Kidney (tissue), 14 donors: ENCODE measurements around the gene CCDC83. TPM values are rescaled to one million over a fixed set of nuclear protein-coding genes. Genes with fewer than 3 reads are reported as not detected.
A peak's percentile ranks its signal among the peaks of the same experiment; 100 is the strongest.

Source experiments
- DNase-seq, 5 donors: peaks; one replicate each; pipeline ENCODE4 v3.0.0-alpha.2; 2013 to 2020
- FAIRE-seq: peaks from 2 replicates; lab custom pipeline; 2012; peaks lifted over from hg19 to GRCh38; lab: Jason Lieb, UNC
- H3K27ac ChIP-seq, 2 donors: one replicate each; pipeline ENCODE4 v1.7.0; 2013; ENCODE audit warnings: low read depth in 2 of 2, low read length in 2 of 2, inconsistent platforms in 1 of 2
- H3K27me3 ChIP-seq: one replicate; pipeline ENCODE4 v1.7.1; 2013; ENCODE audit warnings: low read length, inconsistent platforms; ENCODE audit not compliant: control insufficient read depth, insufficient read depth
- H3K36me3 ChIP-seq, 3 donors: one replicate each; pipeline versions ENCODE4 v1.7.0 to v1.7.1; 2013; ENCODE audit warnings: low read length in 3 of 3, control low read depth in 1 of 3, inconsistent platforms in 1 of 3; ENCODE audit not compliant: insufficient read depth in 3 of 3, control insufficient read depth in 2 of 3
- H3K4me1 ChIP-seq, 3 donors: one replicate each; pipeline versions ENCODE4 v1.7.0 to v1.7.1; 2013; ENCODE audit warnings: low read length in 3 of 3, inconsistent platforms in 1 of 3, low read depth in 1 of 3; ENCODE audit not compliant: control insufficient read depth in 2 of 3, insufficient read depth in 2 of 3
- H3K4me3 ChIP-seq, 3 donors: one replicate each; pipeline versions ENCODE4 v1.7.0 to v1.8.1; 2013; ENCODE audit warnings: low read length in 3 of 3, control low read depth in 1 of 3, inconsistent platforms in 1 of 3
- H3K9ac ChIP-seq, 3 donors: one replicate each; pipeline versions ENCODE4 v1.7.0 to v1.7.1; 2013; ENCODE audit warnings: low read length in 3 of 3, control low read depth in 1 of 3, inconsistent platforms in 1 of 3
- H3K9me3 ChIP-seq, 3 donors: one replicate each; pipeline versions ENCODE4 v1.7.0 to v1.7.1; 2013; ENCODE audit warnings: low read length in 3 of 3, control low read depth in 1 of 3, inconsistent platforms in 1 of 3; ENCODE audit not compliant: control insufficient read depth in 2 of 3, insufficient read depth in 1 of 3
- CTCF ChIP-seq: IDR thresholded peaks from 3 replicates; pipeline ENCODE4 v1.5.1; 2012; ENCODE audit warnings: mild to moderate bottlenecking, moderate library complexity, borderline replicate concordance; ENCODE audit not compliant: insufficient read depth; ENCODE audit errors: extremely low read depth
- intact Hi-C: fragments of 100-400 bp; cut with DNase I; formaldehyde crosslinking; loops from one replicate; pipeline ENCODE4 v1.11.1; 2022
- polyA plus RNA-seq: library from polyadenylated mRNA; stranded (reverse); fragments of 350-450 nt; fragmentation: Illumina TruSeq; extraction: RNeasy Lipid Tissue Mini Kit (QIAGEN cat#74804); gene quantifications from one replicate; pipeline ENCODE4 v1.2.3, GENCODE V29; 2014; ENCODE audit warnings: low read depth, low replicate concordance; ENCODE audit not compliant: insufficient read depth
- total RNA-seq: library from RNA; stranded (reverse); fragmentation: NEBNext Ultra II Directional; extraction: Animal tissue kit (Norgen Biotek cat#: 25700); gene quantifications from one replicate; pipeline ENCODE4 v1.2.1, GENCODE V29; 2021
- donor health status: control.
- donor health status: control.
- donor health status: control.
- donor health status: control.
- donor health status: control.
- donor health status: DM: yes; HTN: yes; CAD: no.
- donor health status: Normal renal cell carcinoma (clear cell type).

CCDC83 gene
- total and polyA plus RNA-seq, 2 donors from 2014 or later: not detected

GRCh38 chr11:85826116-85826855 lies 28.9 kb upstream of the CCDC83 start:
- Histone ChIP-seq H3K9ac (no peak overlapping the region), H3K4me1 (peaks cover 0 to 16% (median 13%) of the 10 kb centered on the region in 3 donors), H3K9me3 (no peaks in the 10 kb centered on the region), H3K27me3 (no peaks in the 10 kb centered on the region), H3K27ac (peak overlapping the region; percentile 26 to 45), H3K4me3 (peak overlapping the region in 2 of 3 donors; percentile 21 to 36), H3K36me3 (no peaks in the 10 kb centered on the region)
- intact Hi-C loops: no loop called here
- DNase-seq: peak; percentile 27 to 79 (median 46)
- peak; percentile 34 for TF ChIP-seq CTCF
- no peak for FAIRE-seq

- peak overlapping the region; percentile 53 to 73 for H3K27ac ChIP-seq
- intact Hi-C loops: no loop called here
- no peak overlapping the region for H3K9ac ChIP-seq
- peak in 2 of 5 donors; percentile 55 to 63 for DNase-seq
- no peak overlapping the region for H3K4me3 ChIP-seq
- peaks cover 0 to 16% (median 13%) of the 10 kb centered on the region in 3 donors for H3K4me1 ChIP-seq
- H3K27me3 ChIP-seq: no peaks in the 10 kb centered on the region
- peak; percentile 25 for FAIRE-seq
- H3K9me3 ChIP-seq: no peaks in the 10 kb centered on the region
- no peak for TF ChIP-seq CTCF
- H3K36me3 ChIP-seq: no peaks in the 10 kb centered on the region
Measured at GRCh38 chr11:85827748-85828639, 27.2 kb upstream of the CCDC83 start.

- H3K36me3 ChIP-seq: no peaks in the 10 kb centered on the region
- TF ChIP-seq CTCF: no peak
- H3K27ac ChIP-seq: no peak overlapping the region
- H3K4me3 ChIP-seq: no peak overlapping the region
- no peak overlapping the region for H3K9ac ChIP-seq
- no peaks in the 10 kb centered on the region for H3K9me3 ChIP-seq
- no peaks in the 10 kb centered on the region for H3K27me3 ChIP-seq
- peaks cover 0 to 16% (median 13%) of the 10 kb centered on the region in 3 donors for H3K4me1 ChIP-seq
- intact Hi-C loops: no loop called here
- FAIRE-seq (no peak), DNase-seq (no peak)
Measured at GRCh38 chr11:85828640-85828978, 26.6 kb upstream of the CCDC83 start.
